PFSK-1 (cell line): ENCODE measurements around the gene FBN1.

Experiments
- FOXP2 ChIP-seq: optimal IDR thresholded peaks from 2 replicates; pipeline ENCODE3; 2011; ENCODE audit warnings: borderline replicate concordance, control low read depth, inconsistent platforms; ENCODE audit not compliant: insufficient read depth; ENCODE audit errors: extremely low read length, extremely low read depth
- POLR2AphosphoS5 ChIP-seq: IDR thresholded peaks from 2 replicates; pipeline ENCODE4 v1.6.1; 2012; ENCODE audit warnings: low read depth, mild to moderate bottlenecking, control low read depth, low read length, moderate library complexity
- SIN3A ChIP-seq: IDR thresholded peaks from 2 replicates; pipeline ENCODE4 v1.6.1; 2012; ENCODE audit warnings: mild to moderate bottlenecking, low read length, moderate library complexity, borderline replicate concordance; ENCODE audit not compliant: insufficient read depth
- TAF1 ChIP-seq: IDR thresholded peaks from 2 replicates; pipeline ENCODE4 v1.6.1; 2012; ENCODE audit warnings: low read length, control low read depth, borderline replicate concordance; ENCODE audit not compliant: insufficient read depth
- TF ChIP-seq, protein P1 (sequence below), 2 experiments: IDR thresholded peaks; 2 replicates each; pipeline versions ENCODE4 v1.6.1 to v1.8.0; 2011 to 2012; ENCODE audit warnings: low read depth in 2 of 2, low read length in 2 of 2, control low read depth in 1 of 2, inconsistent platforms in 1 of 2, mild to moderate bottlenecking in 1 of 2, moderate library complexity in 1 of 2; ENCODE audit not compliant: insufficient read depth in 1 of 2

Gene FBN1

DNA sequence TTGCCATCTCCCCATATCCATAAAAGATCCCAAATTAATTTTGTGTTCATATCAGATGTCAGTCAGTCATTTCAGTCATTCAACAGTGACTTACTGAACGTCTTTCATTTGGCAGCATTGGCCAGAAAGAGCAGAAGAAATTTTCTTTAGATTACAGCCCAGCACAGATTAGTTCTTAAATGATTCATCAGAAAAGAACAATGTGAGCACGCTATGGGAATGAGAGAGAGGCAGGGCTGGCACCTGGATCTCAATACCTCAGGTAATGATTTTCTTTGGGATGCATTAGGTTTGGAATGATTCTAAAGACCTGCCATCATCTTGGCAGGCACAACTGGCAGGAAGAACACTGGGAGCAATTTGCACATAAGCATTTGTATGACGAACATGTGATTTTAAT is 41.6 kb downstream of the FBN1 start:
- TF ChIP-seq SIN3A (no peak), TAF1 (no peak), FOXP2 (no peak), POLR2AphosphoS5 (no peak)
- TF ChIP-seq, protein P1, sequence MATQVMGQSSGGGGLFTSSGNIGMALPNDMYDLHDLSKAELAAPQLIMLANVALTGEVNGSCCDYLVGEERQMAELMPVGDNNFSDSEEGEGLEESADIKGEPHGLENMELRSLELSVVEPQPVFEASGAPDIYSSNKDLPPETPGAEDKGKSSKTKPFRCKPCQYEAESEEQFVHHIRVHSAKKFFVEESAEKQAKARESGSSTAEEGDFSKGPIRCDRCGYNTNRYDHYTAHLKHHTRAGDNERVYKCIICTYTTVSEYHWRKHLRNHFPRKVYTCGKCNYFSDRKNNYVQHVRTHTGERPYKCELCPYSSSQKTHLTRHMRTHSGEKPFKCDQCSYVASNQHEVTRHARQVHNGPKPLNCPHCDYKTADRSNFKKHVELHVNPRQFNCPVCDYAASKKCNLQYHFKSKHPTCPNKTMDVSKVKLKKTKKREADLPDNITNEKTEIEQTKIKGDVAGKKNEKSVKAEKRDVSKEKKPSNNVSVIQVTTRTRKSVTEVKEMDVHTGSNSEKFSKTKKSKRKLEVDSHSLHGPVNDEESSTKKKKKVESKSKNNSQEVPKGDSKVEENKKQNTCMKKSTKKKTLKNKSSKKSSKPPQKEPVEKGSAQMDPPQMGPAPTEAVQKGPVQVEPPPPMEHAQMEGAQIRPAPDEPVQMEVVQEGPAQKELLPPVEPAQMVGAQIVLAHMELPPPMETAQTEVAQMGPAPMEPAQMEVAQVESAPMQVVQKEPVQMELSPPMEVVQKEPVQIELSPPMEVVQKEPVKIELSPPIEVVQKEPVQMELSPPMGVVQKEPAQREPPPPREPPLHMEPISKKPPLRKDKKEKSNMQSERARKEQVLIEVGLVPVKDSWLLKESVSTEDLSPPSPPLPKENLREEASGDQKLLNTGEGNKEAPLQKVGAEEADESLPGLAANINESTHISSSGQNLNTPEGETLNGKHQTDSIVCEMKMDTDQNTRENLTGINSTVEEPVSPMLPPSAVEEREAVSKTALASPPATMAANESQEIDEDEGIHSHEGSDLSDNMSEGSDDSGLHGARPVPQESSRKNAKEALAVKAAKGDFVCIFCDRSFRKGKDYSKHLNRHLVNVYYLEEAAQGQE (IDR thresholded peaks at IDR 0.05; ENCODE audit: insufficient read depth in 1 of 2, low read depth in 2 of 2, low read length in 2 of 2): no peak

DNA sequence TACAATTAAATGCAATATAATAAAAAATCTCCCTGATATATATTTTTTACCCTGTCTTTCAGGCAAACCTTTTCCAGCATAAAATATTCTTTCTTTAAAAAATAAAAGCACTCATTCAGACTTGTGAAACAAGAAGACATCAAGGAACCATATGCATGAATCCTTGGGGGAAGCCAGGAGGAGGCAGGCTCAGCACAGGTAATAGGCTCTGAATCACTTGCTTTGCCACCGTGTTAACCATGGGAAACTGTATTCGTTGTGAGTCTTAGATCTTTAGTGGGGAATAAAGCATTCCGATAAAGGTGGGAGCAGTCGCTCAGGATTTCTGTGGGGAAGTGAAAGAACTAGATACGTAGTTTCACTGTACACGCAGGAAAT is 42.4 kb downstream of the FBN1 start:
- TF ChIP-seq, protein P1 (IDR thresholded peaks at IDR 0.05; ENCODE audit: insufficient read depth in 1 of 2, low read depth in 2 of 2, low read length in 2 of 2): no peak
- no peak for TF ChIP-seq SIN3A
- no peak for TF ChIP-seq POLR2AphosphoS5

DNA sequence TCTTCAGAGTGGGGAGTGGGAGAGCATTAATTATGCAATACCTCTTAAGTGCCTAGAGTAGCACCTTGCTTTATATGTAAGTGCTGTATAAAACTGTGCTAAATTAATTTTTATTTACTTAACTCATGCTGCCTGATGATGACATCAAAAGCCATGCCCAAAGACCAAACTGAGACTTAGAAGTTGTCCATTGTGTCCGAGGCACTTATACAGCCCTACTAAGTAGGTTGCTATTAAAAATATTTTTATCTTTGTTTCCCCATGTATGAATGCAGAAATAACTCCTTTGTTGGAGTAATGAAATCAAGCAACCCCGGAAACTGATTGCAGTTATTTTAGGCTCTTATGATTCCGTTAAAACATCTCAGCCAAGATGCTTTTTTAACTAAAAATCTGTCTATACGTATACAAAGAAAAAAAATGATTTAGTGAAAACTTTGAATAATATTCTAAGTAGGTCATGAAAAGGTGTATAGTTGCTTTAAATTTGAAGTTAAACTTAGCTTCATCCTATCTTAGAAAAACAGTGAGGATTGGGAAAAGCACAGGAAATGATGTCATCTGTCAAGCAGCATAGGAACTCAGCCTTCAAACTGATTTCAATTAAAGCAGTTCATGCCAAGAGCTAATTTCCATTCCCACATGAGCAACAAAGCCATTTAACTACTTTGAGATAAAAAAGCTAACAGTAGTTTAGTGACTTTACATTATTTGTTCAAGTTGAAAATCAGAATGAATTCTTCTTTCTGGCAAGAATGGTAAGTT is 43.0 kb downstream of the FBN1 start:
- TF ChIP-seq POLR2AphosphoS5 (0 out of 2 replicates have a peak, but pooled peaks have one; percentile 27), FOXP2 (no peak), SIN3A (peak; percentile 82; the same call in 1 of the 2 replicates), TAF1 (peak; percentile 32; the same call in 1 of the 2 replicates)
- TF ChIP-seq, protein P1 (IDR thresholded peaks at IDR 0.05; ENCODE audit: insufficient read depth in 1 of 2, low read depth in 2 of 2, low read length in 2 of 2): no peak

DNA sequence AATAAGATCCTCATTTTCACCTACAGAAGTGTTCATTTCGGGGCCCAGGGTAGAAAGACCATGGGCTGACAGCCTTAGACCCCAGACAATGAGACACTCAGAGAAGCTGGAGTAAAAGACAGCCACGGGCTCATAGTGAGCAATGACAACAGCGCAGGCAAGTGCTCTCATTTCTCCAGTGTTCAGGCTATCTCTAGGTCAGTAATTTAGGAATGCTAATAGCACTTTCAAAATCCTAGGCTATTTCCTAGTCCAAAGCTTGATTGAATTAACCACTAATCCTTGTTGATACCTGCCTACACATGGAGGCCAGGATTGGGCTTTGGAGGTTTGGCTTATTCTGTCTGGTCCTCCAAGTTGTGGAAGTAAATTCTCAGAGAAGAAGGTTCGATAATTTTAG is 44.4 kb downstream of the FBN1 start:
- TF ChIP-seq FOXP2 (no peak), TAF1 (no peak), POLR2AphosphoS5 (no peak), SIN3A (no peak)
- TF ChIP-seq, protein P1 (IDR thresholded peaks at IDR 0.05; ENCODE audit: insufficient read depth in 1 of 2, low read depth in 2 of 2, low read length in 2 of 2): no peak

DNA sequence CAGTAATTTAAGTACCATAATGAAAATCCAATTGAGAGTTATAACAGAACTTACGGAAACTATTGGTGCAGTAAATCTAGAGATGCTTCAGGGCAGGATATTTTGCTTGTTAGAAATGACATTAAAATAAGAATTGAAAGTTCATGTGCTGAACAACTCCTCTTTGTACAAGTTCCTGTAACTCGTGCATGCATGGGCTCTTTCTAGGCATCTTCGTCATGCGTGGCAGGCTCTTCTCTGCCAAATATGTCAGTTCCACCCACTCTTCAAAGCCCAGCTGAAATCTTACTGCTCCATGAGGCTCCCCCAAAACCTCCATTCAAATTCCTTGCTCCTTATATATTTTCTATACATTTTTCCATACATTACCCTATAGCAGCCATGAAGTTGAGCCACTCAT is 48.7 kb downstream of the FBN1 start:
- no peak for TF ChIP-seq TAF1
- no peak for TF ChIP-seq SIN3A
